ENCODE measurements around the gene CSMD2.

Gene CSMD2

DNA sequence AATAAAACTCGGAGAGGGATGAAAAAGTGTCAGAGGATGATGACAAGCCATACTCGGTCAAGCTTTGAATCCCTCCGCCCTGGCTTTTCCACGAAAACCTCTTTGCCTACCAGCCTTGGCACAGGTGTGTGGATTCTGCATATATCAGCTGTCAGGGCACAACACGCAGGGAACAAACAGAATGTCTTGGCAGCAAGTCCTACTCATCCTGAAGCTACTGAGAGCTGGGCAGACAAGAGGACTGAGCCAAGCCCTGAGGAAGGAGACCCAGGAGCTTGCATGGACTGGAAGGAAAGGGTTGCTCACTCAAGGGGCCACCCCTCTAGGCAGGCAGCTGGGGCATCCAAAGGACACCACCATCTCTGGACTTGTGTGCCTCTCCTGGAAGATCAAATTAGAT lies 168.7 kb downstream of the CSMD2 start:
- no peak for DNase-seq

DNA sequence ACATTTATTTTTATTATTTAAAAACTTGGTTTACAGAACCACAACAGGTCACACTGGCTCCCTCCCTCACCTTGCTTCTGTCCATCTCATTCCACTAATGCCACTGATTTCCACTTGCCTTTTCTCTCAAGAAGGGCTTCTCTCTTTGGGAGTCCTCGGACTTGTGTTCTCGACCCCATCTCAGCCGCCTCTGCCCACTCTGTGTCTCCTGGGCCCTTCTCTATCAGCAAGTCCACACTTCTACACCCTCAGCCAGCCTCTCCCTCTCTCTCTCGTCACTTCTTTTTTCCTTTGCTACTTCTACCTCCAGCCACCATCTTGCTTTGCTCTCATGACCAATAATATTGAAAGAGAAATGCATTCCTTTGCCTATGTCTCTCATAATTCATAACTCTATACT lies 171.7 kb downstream of the CSMD2 start:
- DNase-seq = no peak

DNA sequence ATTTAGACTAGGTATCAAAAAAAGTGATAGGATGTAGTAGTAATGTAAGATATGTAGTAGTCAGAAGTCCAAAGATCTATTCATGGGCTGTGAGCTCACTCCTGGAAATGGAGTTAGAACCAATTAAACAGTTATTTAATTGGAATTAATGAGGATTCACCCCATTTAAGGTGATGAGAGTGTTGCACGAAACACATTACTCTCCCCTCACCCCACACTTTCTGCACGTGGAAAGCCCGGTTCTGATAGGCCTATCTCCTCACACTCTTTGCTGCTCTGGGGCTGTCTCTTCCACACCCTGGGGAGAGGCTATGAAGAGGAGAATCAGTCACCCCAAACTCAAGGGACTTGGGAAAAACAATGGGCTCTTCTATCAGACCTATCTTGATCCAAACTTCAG lies 174.7 kb downstream of the CSMD2 start:
- DNase-seq = no peak

DNA sequence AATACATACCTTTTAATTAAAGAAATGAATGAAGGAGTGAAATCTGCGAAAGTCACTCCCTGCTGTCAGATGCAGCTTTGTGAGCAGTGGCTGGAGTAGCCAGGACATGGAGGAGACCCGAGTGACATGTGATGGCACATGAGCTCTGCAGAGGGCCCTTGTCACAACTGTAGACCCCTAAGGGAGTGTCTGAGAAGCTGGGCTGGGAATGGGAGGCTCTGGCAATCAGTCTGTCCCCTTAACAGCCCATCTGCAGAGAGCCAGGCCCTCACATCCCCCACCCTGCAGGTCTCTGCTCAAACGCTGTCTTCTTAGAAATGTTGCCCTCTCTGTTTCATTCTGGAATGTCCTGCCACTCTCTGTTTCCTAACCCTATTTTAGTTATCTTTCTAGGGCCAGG lies 176.9 kb downstream of the CSMD2 start:
- no peak for DNase-seq

DNA sequence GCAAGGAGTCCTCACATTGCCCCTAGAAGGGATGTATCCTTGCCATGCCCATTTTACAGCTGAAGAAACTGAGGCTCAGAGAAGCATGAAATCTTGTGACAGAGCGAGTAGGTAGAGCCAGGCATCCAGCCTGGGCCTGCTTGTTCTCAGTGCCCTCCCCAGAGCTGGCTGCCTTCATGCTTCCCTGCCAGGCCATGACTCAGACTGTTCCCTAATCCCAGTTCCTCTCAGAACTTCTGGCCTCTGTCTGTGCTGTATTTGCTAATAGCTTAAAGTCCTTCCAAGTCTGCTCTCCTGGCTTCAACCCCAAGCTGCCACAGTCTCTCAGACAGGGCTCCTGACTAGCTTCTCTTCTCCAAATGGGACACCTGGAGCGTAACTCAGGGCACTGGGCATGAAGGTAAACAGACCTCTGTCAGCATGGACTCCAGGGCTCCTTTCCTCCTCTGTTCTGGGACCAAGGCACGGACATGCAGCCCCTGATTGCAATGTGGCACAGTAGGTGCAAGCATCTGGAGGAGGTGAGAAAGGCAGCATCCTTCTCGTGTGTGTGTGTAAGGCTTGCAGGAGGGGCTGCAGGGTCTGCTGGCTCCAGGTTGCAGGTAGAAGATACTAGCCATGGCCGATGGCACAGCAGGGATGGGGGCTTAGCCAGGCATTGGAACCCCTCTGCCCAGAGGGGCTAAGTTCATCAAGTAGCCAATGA lies 178.5 kb downstream of the CSMD2 start:
- no peak for DNase-seq

DNA sequence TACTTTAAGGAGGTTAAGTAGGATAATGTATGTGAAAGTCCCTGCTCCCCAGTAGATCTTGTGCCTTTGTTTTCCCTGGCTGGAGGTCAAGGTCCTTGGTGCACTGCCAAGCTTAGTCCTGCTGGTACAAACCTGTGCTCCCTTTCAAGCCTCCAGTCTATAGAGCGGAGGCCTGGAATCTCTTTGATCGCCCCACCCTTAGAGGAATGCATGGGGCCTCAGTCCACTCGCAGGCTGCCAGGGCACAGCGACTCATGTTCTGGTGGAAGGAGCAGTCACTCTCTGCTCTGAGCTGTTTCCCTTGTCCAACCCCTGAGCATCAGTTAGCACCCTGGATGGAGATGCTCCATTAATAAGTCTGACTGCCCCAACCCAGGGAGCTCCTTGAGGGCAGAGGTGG lies 179.4 kb downstream of the CSMD2 start:
- no peak for DNase-seq

DNA sequence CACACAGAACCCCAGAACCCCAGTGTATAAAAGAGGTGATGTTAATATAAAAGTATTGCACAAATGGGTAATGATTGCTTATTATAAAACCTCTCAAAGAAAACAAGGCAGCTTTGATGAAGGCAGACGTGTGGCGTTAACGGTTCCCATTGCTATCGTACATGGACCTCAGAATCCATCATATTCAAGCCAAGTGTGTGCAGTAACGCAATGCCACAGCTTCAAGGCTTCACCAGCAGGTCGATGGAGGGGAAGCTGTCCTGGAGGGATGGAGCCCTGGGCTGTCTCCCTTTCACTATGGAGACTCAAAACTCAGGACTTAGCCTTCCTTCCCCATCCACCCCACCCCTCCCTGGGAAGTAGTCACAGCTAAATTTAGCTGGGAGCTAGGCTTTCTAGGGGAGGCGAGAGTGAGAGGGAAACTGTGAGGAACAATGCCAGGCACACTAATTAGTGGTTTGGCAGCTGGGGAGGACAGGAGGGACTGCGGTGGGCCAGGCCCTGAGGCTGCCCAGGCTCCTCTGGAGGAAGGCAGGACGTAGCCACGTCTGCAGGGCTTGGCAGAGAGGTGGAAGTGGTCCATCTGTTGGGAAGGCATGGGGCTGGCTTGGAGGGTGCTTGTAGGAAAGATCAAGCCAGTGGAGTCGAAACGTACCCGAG lies 180.0 kb downstream of the CSMD2 start:
- no peak for DNase-seq

DNA sequence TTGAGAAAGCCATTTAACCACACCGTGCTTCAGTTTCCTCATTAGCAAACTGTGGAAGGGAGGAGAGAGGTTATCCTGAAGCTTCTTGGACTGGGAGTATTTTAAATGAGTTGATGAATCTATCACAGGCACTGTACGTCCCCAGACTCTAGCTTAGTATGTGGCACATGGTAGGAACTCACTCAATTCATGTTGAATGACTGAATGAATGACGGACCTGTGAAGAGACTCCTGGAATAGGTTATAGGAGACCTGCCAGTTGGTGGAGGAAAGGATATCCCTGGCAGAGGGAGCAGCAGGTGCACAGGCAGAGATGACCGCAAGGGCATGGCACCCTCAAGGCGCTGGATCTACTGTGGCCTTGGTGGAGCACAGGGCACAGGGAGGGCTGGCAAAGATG lies 182.6 kb downstream of the CSMD2 start:
- no peak for DNase-seq

DNA sequence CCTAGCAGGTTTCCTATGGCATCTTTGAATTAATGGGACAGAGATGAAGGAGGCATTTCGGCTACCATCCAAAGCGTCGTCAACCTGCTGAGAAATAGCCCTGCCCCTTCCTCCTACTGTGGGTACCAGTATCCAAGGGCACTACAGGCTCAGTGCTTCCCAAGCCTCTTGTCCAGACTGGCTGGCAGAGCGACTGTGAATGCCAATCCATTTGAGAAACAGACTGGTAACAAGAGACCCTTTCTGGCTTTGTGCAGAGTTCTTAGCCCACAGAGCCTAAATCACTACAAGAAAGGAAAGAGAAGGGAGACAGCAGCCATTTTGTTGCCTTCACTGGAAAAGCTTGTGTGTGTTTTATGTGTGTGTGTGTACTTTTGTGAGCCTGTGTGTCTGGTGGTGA lies 185.7 kb downstream of the CSMD2 start:
- no peak for DNase-seq

DNA sequence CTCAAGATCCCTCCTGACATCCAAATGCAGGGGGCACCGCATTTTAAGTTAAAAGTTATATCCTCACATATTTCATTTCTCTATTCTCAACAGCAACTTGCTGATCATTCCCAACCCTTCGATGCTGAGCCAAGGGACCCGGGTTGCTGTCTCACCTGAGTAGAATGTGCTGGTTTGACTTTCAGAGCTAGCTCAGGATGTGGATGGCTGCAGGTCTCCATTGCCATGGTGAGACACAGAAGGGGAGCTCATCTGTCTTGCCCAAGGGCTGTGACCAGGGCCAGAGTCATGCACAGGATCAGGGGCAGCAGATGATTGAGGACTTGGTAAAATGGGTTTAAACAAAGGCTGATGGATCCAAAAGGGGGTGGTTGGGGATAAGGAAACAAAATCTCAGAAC lies 189.1 kb downstream of the CSMD2 start:
- DNase-seq = no peak

DNA sequence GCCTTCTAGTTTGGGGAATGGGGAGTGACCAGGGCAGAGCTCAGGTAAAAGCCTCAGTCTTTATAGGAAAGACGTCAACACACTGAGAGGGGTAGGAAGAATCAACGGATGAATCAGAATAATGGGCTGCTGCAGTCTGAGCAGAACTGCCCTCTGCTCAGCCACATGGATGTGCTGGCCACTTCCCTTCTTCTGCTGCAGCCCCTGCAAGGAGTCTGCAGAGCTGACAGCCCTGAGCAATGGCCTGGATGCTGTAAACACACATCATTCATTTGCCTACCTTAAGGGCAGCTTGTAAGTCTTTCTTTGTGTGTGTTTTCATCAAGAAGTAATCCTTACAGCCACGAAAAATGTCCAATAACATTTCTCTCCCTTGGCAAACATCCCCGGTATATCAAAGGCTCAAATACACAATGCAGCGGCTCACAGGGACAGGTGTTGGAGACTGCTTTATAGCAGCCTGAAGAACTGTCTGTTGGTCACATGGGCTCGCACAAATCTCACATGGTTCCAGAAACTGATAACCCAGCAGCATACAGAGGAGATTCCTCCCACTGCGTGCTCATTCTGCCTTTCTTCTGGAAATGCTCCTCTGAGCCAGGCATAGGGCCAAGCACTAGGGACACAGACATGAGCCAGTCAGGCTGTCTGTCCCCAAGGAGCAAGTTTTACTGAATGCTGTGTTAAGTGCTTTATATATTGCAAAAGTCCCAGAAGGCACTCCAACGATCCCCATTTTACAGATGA lies 191.1 kb downstream of the CSMD2 start:
- DNase-seq = no peak

DNA sequence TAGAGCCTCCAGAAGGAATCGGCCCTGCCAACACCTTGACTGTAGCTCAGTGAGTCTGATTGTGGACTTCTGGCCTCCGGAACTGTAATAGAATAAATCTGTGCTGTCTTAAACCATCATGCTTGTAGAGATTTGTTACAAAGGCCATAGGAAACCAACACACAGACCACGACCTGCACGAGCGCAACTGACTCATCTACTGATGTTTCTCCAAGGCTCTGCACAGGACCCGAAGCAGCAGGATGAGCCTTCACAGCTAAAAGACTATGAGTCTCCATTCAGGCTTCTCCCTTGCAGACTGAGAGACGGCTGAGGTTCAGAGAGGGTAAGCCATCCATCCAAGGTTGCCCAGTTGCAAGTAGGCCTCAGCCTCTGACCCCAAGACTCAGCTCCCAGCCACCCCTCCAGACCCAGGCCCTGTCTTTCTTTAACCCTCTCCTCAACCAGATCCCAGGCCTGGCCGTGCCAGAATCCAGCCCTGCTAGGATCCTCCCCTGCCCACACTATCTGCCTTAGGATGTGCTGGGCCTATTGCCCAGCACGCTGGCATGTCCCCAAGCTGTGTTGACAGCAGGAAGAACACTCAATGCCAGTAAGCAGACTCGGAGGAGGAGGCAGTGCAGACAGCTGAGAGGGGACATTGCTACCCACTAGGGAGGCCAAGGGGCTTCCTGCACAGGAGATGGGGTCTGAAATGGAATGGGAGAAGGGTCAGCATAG lies 192.2 kb downstream of the CSMD2 start:
- no peak for DNase-seq

DNA sequence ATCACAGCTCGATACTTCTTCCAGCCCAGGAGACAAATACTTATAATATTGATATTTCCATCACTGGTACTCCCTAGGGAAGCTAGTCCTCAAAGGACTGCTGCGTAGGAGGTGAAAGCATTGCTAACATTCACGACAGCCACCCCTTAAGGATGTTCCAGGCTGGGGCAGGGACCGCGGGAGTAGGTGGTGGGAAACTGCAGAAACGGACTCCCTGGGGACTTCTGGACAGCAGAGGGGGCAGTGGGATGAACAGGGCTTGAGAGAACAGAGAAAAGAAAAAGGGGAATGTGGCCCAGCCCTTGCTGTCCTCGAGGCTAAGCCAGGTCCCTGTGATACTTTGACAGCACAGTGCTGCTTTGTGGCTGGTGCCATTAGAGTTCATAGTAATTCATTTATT lies 193.1 kb downstream of the CSMD2 start:
- no peak for DNase-seq

DNA sequence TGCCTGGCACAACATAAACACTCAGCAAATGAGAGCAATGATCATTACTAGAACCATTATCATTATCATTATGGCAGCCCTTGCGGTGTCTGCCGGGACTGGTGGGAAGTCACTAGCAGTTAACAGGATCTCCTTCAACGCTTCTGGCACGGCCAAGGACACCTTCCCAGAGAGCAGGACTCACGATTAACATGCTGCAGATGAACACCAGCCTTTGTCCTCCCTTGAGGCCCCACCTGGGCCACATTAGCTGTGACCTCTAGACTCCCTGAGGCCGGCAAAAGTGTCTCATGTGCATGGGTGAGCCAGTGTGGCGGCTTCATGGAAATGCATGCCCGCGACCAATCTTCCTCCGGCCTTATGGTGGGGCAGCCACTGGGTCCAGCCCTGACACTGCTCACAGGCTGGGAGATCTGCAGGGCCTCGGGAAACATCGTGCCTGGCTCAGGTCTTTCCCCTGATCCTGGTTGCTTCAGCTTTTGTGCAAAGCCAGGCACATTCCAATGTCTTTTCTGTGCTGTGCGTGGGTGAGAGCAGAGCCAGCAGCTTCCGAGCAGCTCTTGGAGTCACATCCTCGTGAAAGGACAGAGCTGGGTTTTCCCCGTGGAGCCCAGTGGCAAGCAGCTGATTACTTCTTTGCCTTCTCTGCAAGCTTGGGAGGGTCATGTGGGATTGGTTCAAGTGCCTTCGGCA lies 193.9 kb downstream of the CSMD2 start:
- DNase-seq = no peak

DNA sequence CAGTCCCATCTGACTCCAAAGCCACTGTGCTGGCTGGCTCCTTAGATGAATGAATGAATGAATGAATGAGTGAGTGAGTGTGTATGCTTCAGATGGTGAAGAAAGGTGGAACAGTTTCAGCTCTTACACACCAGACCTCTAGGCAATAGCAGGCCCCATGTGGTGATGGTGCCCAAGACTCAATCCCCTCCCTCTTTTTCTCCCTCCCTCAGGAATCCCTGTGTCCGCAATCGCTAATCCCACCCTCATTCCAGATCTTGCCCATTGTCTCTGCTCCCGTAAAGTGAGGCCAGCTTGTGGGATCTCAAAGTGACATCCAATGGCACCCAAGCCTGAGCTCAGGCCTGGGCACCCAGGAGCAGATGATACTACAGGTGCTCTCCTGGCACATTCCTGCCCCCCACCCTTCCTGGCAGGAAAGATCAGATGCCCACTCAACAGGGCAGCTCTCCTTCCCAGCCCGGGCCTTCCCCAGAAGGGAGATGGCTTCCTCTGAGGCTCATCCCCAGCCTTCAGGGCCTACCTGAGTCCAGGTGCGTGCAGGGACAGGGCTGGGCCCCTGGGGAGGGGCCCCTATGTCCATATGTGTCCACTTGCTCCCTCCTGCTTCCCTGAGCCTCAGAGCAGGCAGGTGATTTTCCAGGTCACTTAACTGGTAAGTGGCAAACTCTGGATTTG lies 194.7 kb downstream of the CSMD2 start:
- no peak for DNase-seq

DNA sequence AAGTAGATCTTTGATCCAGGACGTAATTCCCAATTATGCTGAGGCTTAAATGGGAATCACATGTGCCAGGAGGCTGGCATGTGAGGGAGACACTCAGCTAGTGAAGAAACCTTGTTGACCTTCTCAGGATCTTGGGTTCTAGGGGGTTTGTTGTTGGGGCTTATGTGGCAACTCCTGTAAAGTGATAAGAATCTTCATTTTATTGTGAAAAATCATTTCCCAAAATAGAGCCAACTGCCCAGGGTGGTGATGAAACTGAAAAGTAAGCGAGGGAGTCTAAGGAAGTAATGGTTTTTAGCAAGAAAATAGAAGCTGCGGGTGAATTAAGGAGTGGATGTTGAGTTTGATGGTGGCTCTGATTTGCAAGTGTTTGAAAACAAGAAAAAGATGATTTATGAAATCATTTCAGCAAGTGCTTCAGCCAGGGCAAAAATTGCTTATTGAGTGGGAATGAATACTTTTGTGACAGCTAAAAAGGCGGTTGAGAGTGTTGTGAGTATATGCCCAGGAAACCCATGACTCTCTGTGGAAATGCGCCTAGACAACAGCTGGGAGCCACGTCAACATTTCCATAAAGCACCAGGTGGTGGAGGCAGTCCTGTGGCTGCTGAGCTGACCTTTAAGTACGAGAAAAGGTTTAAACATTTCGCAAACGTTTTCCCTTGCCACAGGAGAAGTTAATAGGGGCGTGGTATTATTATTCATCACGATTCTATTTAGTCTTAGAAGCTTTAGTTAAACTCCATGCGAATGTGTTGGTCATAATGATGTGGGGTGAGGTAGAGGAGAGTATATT lies 198.5 kb downstream of the CSMD2 start:
- no peak for DNase-seq

DNA sequence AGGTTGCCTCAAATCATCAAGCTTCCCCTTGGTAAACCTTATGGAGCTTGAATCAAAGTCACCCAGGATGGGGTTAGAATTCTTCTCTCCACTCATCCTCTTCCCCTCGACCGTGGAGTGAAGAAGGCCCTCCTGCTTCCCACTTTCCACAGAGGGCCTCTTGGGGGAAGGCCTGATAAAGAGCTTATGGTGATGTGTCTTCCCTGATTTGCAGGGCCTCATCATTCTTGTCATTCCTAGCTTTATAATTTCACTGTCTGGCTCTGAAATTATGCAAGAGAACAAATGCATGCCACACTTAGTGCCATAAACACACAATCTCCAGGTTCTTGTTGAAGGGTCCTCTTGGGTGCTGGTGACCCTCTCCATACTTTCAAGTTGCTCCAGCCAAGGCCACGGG lies 199.9 kb downstream of the CSMD2 start:
- no peak for DNase-seq

DNA sequence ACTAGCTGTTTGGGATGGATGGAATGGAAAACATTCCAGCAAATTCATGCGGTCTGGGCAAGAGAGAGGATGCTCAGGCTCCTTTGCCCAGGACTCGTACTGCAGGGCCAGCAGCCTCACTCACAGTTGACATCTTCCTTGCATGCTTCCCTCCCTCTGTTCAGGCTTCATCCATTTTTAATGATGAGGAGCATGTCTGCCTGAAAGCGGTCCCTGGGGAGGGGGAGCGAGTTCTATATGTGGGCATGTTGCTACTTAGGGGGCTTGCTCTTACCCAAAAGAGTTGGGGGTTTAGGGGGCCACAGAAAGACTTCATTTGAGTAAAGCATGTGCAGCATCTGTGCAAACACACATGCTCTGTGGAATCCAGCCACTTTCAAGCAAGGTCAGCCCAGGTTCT lies 203.0 kb downstream of the CSMD2 start:
- DNase-seq = no peak

DNA sequence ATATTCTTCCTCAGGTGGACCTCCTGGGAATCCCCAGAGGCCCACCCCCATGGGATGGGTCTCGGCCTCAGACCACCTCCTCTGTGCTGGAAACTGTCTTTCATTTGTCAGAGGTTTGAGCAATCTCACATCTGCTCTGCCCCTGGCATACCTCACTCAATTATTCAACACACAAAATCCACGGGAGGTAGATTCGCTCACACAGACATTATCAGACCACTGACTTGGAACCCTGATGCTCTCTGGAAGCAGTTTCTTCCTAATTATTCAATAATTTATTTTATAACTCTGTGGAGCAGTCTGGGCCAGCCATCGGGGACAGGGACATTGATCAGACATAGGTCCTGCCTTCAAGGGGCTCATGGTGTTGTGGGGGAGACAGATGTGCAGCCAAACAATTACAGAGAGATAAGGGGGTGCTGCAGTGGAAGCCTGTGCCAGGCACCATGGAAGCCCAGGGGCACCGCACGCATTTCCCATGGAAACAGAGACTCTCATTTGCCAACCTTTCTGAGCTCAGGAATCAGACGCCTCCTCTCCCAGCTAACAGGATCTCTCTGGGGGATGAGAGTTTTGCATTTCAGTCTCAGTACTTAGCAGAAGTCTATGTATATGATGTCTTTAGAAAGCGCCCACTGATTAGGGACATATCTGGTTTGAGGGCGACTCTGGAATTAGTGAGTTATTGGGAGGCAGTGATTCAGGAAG lies 204.7 kb downstream of the CSMD2 start:
- DNase-seq = no peak

DNA sequence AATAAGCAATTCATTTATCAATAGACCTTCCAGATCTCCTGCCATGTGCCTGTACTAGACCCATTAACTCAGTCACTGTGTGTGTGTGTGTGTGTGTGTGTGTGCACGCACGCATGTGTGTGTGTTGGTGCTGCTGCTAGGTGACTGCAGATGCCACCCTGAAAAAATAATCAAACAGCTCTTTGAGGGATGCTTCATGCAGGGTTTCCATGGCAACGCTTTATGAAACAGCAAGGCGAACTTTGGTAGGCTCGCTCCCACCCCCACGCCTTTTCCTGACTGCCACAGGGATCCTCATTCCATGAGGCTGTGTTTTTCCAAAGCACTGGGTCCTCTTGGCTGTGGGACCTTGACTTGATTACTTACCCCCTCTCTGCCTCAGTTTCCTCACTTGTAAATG lies 207.2 kb downstream of the CSMD2 start:
- no peak for DNase-seq

DNA sequence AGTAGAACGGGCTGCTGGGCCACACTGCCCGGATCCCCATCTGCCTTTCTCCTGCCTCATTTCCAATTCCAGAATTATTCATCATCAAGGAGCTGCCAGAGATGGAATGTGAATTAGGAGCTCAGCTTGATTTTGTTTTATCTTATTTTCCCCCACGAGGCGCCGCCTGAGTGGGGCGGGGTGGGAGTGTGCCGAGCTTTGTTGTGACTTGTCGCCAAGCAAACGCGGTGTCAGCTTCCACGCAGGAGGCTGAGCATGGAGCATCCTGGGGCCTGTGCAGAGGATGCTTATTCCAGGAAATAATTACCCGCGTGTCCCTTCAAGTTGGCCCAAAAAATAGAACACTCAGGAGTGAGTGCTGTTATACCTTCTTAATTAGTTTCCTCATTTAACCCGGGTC lies 209.9 kb downstream of the CSMD2 start:
- no peak for DNase-seq
